Measurements from ENCODE around the gene CNKSR1.

Gene CNKSR1

DNA sequence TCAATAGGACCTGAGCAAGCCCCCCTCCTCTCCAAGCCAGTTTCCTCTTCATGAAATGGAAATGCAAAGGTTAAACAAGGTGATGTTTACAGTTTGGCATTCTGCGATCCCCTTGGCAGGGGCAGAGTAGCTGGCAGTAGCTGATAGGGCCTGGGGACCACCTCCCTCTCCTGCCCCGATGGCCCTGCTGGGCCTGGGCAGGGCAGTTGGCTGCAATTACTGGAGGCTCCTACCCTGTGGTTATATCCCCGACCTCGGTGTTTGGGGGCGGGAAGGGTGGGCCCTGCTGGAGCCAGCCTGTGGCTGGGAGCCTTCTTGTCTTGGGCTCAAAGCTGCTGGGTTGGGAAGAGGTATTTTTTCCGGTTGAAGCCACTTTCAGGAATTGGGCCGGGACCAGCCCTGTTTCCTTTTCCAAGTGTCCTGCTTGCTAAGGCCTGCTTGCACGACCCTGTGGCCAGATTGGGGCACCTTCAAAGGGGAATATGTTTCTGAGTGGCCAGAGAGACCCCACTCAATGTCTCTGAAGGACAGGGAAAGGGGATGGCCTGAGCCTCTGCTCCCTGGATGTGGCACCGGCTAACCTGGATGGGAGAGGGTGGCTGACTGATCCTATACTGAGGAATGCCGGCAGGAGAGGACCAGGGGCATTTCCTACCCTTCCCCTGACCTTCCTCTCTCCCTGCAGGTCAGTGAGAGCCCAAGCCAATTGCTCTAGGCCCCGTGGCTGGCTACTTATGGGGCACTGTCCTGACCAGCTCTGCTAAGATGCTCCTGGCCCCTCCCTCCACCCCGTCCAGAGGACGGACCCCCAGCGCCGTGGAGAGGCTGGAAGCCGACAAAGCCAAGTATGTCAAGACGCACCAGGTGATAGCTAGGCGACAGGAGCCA lies 16.5 kb upstream of the CNKSR1 start:
- FAIRE-seq = no peak
- no peak for DNase-seq (ENCODE audit: insufficient read length, low spot score)

DNA sequence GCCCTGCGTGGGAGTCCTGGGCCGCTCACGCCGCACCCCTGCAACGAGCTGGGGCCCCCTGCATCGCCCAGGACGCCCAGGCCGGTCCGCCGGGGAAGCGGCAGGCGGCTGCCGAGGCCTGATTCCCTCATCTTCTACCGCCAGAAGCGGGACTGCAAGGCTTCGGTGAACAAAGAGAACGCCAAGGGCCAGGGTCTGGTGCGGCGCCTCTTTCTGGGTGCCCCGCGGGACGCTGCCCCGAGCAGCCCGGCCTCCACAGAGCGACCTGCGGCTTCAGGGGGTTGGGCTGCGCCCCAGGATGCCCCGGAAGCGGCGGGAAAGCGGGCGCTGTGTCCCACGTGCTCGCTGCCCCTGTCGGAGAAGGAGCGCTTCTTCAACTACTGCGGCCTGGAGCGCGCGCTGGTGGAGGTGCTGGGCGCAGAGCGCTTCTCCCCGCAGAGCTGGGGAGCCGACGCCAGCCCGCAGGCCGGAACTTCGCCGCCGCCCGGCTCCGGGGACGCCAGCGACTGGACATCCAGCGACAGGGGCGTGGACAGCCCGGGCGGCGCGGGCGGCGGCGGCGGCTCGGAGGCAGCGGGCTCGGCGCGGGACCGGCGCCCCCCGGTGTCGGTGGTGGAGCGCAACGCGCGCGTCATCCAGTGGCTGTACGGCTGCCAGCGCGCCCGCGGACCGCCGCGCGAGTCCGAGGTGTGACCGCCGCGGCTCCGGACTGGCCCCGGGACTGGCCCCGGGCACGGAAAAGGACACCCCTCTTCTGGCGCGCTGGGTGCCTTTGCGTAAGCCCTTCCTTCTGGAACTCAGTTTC lies 15.7 kb upstream of the CNKSR1 start:
- DNase-seq (ENCODE audit: insufficient read length, low spot score) (no peak), FAIRE-seq (no peak)

DNA sequence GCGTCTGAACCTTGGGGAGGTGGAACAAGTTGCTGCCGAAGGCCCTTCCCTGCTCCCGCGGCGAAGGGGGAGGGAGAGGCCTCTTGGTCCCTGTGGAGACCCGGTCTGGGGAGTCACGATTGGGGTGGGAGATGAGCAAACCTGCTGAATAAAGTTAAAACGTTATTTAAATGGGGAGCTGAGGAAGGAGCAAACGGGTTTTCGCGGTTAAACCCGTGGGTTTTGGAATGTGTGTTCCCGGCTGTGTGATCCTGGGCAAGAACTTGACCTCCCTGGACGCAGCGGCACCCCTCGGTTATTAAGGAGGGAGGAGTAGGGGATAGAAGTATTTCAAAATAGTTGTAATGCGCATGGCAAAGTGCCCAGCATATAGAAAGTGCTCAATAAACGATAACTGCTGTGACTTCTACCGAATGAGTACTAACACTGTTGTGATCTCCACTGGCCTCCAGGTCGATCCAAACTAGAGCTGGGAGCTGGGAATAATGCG lies 15.0 kb upstream of the CNKSR1 start:
- DNase-seq (ENCODE audit: insufficient read length, low spot score) (no peak), FAIRE-seq (peak; percentile 4)

DNA sequence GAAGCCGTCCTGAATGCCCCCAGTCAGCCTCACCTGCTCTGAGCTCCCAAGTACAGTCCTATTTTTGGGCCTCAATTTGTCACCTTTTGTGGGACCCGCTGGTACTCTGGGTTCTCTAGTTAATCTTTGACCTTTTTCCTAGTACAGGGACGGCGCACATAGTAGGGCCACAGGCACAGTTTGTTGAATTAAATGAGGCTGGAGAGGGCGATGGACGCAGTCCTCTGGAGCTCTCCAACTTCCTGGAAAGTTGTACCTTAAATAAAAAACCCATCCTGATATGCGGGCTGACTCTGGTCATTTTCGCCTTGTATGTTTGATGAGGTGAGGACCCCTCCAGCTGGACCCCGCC lies 13.6 kb upstream of the CNKSR1 start:
- no peak for FAIRE-seq
- DNase-seq (ENCODE audit: insufficient read length, low spot score) = no peak

DNA sequence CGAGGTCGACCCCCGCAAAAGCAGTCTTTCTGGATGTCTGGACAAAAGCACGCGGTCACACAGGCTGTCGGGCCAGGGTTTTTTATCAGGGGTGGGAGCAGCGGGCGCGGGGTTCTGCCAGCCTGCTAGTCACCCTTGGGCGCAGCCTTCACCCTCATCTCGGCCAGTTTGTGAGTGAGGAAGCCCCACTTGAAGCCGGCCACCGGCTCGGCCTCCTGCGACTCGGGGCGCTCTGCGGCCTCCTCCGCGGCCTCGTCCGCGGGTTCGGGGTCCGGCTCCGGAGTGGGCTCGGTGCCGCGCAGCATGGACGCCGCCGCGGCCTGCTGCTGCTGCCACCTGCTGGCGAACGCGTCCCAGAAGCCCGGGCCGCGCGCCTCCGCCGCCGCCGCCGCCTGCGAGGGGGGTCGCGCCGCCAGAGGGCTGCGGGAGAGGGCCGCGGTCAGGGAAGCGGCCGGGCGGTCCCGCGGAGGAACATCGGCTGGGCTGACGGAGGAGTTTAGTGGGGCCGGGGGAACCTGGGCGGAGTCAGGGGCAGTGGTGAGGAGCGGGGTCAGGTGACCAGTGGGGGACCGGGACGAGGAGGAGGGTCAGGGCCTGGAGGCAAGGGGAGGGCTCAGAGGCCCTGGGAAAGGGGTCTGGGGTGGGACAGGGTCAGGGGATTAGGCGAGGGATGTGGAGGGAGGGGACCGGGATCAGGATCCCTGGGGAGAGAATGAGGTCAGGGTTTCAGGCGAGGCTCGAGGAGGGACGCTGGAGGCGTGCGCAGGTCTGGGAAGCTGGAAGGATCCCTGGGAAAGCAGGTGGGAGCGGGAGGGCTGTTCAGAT lies 13.0 kb upstream of the CNKSR1 start:
- FAIRE-seq = no peak
- DNase-seq (ENCODE audit: insufficient read length, low spot score) = no peak

DNA sequence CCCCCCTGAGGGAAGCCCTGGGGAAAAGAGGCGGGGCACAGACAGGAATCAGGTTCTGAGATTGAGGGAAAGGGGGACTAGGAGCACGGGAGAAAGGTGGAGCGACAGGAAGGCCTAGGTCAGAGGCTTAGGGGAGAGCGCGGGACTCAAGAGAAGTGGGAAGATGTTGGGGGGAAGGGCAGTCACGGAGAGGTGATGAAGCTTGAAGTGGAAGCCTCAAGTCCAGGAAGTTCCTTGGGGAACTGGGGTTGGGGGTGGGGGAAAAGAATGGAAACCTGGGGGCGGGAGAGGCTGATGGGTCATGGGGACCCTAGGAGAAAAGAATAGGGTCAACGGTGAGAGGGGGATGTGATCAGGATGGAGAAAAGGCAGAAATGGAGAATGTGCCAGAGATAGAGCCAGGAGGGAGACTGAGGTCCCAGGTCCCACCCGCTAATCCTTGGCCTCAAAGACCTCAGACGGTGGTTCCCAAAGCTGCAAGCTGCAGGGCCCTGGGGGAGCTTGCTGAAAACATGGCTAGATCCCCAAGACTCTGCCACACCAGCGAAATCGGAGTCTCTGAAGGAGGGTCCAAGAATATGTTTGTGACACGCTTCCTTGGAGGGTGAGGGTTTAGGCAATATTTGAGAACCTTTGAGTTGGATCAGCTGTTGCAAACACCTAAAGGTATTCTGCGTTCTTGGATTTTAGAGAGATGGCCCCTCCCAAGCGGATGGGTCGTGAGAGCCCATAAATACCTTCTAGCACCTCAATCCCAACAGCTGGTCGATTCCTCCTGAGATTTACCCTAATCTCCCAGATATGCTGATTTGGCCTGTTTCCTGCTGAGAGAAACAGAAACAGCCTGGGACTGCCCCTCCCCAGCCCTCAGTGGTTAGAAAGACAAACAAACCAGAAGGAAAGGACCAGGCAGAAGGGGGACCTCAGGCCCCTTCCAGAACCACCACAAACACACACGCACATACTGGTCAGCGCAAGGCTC lies 12.1 kb upstream of the CNKSR1 start:
- no peak for FAIRE-seq
- no peak for DNase-seq (ENCODE audit: insufficient read length, low spot score)

DNA sequence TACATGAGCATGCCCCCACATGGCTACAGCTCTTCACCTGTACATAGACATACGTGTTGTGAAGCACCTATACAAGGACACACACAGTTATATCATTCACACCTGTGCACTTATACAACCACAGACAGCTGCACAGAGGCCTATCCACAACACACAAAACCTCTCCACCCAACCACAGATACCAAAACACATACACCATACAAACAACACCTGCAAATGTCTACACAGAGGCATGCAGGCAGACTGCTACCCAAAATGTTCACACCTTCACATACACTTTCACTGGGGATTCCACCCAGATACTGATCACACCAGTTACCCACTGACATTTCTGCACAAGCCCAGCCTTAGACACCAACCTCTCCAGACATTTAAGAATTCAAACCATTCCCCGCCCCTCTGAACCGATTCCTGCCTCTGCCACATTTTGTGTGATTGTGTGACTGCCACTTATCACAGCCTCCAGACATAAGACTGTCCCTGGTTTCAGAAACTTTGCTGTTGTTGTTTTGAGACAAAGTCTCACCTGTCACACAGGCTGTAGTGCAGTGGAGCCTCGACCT lies 10.5 kb upstream of the CNKSR1 start:
- DNase-seq (ENCODE audit: insufficient read length, low spot score) (no peak), FAIRE-seq (no peak)

DNA sequence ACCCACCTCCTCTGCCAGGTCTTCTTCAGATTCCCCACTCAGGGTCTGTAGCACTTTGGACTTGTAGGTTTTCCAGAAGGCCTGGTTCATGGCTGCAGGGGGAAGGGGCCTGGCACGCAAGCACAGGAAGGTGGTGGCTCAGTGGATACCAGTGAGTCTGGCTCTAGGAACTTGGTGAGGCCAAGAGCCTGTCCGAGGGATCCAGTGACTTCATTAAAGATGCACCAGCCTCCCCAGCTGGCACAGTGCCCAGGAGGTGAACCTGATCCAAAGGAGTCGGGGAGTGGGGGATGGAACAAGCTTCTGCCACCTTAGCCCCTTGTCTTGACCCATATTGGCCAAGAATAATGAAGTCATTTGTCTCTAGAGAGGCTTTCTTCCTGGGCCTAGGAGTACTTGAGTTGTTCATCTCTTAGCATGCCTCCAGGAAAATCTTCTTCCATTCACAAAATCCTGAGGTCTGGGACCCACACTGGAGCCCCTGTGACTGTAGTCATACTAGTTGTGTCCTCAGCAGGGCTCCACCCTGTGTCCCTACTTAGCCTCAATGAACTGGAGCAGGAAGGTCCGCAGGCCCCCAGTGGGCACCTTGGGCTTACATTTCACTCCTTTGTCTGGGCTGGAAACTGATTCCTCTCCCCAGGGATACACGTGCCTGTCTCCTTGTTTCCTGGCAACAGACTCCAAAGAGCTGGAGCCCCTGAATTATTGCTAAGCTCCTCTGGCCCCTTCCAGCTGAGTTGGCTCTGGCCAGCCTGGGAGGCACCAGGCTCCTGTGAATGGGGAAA lies 8.7 kb upstream of the CNKSR1 start, which contains the start of gene C1orf232:
Gene C1orf232 (minus strand): TSS at position 554 of the 788 bp plus-strand sequence. CDS start 464 bp downstream, at position 90.
- DNase-seq (ENCODE audit: insufficient read length, low spot score) = no peak
- no peak for FAIRE-seq

DNA sequence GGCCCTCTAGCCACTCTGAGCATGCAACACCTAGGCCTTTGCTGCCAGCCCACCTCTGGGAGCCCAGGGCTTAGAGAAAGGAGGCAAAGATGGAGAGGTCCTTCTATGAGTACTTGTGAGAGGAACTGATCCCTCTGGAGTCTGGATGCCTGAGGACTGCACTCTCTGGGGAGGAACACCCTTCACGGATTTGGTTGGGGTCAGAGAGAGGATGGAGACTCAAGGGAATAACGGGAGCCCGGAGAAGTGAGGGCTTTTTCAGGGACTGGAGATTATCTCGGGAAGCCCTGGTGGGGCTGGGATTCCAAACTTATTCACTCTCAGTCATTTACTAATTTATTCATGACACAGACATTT lies 8.1 kb upstream of the CNKSR1 start:
- no peak for DNase-seq (ENCODE audit: insufficient read length, low spot score)
- FAIRE-seq = no peak

DNA sequence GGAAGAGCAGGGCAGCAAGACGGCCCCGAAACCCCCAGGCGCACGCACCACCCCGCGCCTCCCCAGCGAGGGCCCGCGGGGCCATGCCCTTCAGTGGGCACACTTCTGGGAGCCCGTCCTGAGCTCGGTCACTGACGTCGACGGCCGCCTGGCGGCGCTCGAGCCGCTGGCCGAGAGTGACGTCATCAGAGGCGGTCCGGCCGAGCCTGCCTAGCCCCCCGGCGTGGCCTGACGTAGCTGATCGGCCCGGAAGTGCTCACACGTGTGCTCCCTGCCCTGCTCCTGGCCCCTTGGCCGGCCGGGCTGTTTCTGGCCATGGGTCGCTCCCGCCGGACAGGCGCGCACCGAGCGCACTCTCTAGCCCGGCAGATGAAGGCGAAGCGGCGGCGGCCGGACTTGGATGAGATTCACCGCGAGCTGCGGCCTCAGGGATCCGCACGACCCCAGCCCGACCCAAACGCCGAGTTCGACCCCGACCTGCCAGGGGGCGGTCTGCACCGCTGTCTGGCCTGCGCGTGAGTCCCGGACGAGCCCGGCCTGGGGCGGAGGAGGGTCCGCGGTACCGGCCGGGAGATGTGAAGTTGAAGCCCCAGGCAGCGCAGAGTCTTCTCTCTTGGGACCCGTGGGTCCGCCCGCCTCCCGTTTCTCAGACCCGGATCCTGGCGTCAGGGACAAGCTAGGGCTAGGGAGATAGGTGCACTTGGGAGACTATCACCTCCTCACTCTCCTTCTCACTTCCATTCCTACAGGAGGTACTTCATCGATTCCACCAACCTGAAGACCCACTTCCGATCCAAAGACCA lies 7.4 kb upstream of the CNKSR1 start, which contains the start of gene ZNF593:
Gene ZNF593 (plus strand): TSS at position 240 of the 803 bp plus-strand sequence. CDS start 76 bp downstream, at position 316.
- DNase-seq (ENCODE audit: insufficient read length, low spot score) (peak; percentile 100), FAIRE-seq (peak; percentile 95)

DNA sequence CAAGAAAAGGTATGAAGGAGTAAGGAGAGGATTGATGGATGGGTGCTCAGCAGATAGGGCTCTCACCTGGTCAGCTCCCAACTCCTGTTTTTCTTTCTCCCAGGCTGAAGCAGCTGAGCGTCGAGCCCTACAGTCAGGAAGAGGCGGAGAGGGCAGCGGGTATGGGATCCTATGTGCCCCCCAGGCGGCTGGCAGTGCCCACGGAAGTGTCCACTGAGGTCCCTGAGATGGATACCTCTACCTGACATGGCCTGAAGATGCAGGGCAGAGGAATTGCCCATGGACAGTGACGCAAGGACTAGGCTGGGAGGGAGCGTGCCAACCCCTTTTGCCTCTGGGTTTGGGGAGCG lies 6.8 kb upstream of the CNKSR1 start:
- no peak for FAIRE-seq
- DNase-seq (ENCODE audit: insufficient read length, low spot score) = no peak

DNA sequence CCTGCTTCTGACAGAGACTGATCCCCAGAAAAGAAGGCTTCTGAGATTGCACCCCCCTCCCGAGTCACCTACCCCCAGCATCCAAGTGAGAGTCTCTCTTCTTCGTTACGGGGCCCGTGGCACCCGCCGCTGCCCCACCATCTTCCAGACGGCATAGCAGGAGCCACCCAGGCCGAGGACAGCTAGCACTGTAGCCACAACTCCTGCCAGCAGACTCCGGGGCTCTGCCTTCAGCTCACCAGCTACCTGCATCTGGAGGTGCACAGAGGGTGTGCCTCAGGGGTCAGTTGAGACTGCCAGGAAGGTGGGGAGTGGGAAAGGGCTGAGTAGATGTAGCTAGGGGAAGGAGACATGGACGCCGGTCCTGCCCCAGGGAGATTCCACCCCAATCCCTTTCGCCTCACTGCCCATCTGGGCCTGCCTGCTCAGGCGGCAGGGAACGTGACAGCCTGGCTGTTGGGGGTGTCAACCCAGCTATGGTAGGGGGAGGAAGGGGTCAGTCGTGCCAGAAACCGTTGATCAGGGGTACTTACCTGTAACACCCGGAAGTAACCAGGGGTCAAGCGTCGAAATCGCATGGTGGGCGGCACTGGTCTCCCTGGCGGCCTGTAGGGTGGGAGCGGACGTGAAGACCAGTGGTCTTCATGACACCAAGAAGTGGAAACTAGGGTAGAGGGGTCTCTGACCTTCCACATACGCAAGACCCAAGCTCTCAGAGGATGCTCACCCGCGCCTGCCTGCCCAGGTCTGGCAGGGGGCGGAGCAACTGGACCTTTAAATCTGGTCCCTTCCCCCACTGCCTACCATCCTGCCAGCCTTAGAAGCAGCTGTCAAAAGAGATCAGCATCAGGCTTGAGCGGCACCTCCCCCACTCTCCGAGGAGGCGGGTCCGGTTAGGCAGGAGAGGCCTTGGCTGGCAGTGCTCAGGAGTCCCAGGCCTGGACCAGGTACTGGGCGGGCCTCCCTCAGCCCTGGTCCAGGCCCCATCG lies 5.9 kb upstream of the CNKSR1 start, which contains the start of gene ZNF593OS:
Gene ZNF593OS (minus strand): TSS at position 749 of the 989 bp plus-strand sequence. CDS start 171 bp downstream, at position 578.
- DNase-seq (ENCODE audit: insufficient read length, low spot score) (no peak), FAIRE-seq (no peak)

DNA sequence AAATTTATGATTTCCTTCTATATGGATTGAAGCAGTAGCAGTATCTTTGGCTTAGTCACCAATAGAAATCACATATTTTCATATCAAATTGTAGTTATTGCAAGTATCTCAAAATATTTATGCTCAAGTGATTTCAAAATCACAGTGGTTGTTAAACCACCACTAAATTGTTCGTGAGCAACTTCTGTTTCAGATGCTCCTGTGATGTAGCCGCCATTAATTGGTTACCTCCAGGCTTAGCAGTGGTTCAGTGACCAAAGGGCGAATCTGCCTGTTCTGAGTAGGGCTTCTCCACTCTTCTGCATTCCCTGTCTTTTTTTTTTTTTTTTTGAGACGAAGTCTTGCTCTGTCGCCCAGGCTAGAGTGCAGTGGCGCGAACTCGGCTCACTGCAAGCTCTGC lies 1.9 kb upstream of the CNKSR1 start:
- FAIRE-seq (no peak), DNase-seq (ENCODE audit: insufficient read length, low spot score) (no peak)

DNA sequence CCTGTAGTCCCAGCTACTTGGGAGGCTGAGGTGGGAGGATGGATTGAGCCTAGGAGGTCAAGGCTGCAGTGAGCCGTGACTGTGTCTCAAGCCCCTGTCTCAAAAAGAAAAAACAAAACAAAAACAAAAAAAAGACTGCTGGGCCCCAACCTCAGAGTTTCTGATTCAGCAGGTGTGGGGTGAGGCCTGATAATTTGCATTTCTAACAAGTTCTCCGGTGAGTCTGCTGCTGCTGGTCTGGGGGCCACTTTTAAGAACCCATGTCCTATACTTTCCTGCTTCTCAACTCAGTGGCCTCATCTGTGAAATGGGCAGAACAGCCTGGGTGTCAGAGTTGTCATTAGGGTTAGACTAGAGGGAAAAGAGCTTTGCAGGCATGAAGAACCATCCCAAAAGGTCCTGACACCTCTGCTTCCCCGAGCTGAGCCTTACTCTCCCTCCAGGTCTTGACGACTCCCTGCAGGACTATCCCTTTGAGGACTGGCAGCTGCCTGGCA lies 2.8 kb downstream of the CNKSR1 start:
- no peak for DNase-seq (ENCODE audit: insufficient read length, low spot score)
- FAIRE-seq = peak; percentile 37

DNA sequence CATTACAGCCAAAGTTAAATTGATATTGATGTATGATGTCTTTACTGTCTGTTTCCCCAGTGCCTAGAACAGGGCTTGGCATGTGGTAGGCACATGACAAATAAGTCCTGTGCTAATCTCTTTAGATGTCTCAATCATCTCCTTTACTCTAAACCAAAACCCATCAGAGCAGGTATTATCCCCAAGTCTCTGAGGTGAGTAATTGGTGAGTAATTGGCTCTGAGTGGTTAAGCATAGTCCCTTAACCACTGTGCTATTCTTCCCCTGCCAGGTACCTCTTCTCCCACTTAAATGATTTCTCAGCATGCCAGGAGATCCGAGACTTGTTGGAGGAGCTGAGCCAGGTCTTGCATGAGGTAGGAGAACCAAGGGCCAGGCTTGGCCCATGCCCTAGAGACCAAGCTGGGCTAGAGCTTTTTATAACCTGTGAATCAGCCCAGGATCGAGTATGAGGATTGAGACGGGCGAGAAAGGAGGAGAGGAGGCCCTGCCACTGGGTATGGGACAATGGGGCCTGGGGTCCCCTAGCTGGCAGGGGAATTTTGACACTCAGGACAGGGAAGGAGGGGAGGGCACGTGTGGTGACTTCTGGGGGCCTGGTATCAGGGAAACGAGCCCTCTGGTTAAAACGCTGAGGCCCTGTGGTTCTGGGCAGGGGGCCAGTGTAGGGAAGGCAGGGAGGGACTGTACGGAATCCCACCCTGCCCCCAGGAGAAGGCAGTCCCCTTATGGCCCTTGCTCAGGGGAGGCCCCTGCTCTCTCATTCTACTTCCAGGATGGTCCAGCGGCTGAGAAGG lies 4.5 kb downstream of the CNKSR1 start:
- DNase-seq (ENCODE audit: insufficient read length, low spot score) (no peak), FAIRE-seq (no peak)

DNA sequence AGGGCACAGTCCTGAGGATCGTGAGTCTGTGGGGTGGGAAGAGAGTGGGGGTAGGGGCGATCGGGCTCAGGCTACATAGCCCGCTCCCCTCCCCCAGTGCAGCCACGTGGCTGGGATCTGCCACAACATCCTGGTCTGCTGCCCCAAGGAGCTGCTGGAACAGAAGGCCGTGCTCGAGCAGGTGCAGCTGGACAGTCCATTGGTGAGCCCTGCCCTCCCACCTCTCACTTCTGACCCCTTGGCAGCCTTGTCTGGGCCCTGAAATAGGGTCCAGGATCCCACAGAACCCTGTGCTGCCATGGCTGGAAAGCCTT lies 5.0 kb downstream of the CNKSR1 start:
- FAIRE-seq (no peak), DNase-seq (ENCODE audit: insufficient read length, low spot score) (no peak)
